Measurements from ENCODE around the gene LGALS7B. TPM values are rescaled to one million over a fixed set of nuclear protein-coding genes. Genes with fewer than 3 reads are reported as not detected.
A peak's percentile ranks its signal among the peaks of the same experiment; 100 is the strongest.

Gene LGALS7B
- total RNA-seq (2014; rRNA removed; shearing (Covaris generic)) (2.4 TPM in 1 of 2 replicates, not detected in the other), polyA plus RNA-seq (2016; fragmentation: Nextera tagmentation; extraction: Ambion mirVana) (6.6 and 8.6 TPM in 2 replicates)
- long read RNA-seq, partial matches to known transcripts, result 0 of 2 reads
- long read RNA-seq, other reads (novel, unspliced or antisense), result 1 of 2 reads

- peak; percentile 7 for DNase-seq (ENCODE audit: low spot score)
- H3F3A ChIP-seq (replicated peaks; ENCODE audit: low read depth), result no peaks in the 10 kb centered on the region
- no peak within 1 kb of the TSS for H3K4me2 ChIP-seq
- H3K27me3 ChIP-seq (ENCODE audit: insufficient read depth), result peaks cover 8% of the 10 kb centered on the region; the same call in 1 of the 2 replicates
- Mint-ChIP-seq H3K9me3 (no peaks in the 10 kb centered on the region; the same call in 2 of the 3 replicates), H3K27ac (no peak within 1 kb of the TSS), H3K36me3 (ENCODE audit: low read depth) (no peaks in the 10 kb centered on the region), H3K4me3 (no peak within 1 kb of the TSS), H3K27me3 (ENCODE audit: insufficient read depth, low read depth, poor library complexity) (peaks cover 15% of the 10 kb centered on the region), H3K4me1 (peaks cover 4% of the 10 kb centered on the region)
- no peaks in the 10 kb centered on the region for H3K79me2 ChIP-seq (replicated peaks; ENCODE audit: insufficient read depth)
- no peaks in the 10 kb centered on the region for H3K9me2 ChIP-seq (ENCODE audit: insufficient read depth)
- no peak for ATAC-seq
- 0 out of 2 replicates have a peak within 1 kb of the TSS, but pooled peaks have one; percentile 14 for H2AFZ ChIP-seq
- H3K4me3 ChIP-seq, result no peak within 1 kb of the TSS
- peaks cover 6% of the 10 kb centered on the region; the same call in 1 of the 2 replicates for H3K4me1 ChIP-seq (ENCODE audit: insufficient read depth)
- H3K27ac ChIP-seq (ENCODE audit: low read depth), result no peak within 1 kb of the TSS
- H3K36me3 ChIP-seq (ENCODE audit: insufficient read depth), result no peaks in the 10 kb centered on the region
- no peaks in the 10 kb centered on the region for H4K20me1 ChIP-seq (replicated peaks; ENCODE audit: insufficient read depth)
- no peak for TF ChIP-seq STAT1 (IDR thresholded peaks at IDR 0.05; ENCODE audit: unreplicated experiment)
- TF ChIP-seq REST (IDR thresholded peaks at IDR 0.05; ENCODE audit: unreplicated experiment), result no peak
- TF ChIP-seq ZNF462 (CRISPR knock-in tag; IDR thresholded peaks at IDR 0.05), result no peak
- TF ChIP-seq NANOG (IDR thresholded peaks at IDR 0.05; ENCODE audit: borderline replicate concordance), result no peak
- no peak for TF ChIP-seq JUNB (IDR thresholded peaks at IDR 0.05; ENCODE audit: unreplicated experiment)
- TF ChIP-seq POLR2AphosphoS5 (IDR thresholded peaks at IDR 0.05; ENCODE audit: low read depth), result no peak
- no peak for TF ChIP-seq ZNF331 (CRISPR knock-in tag; IDR thresholded peaks at IDR 0.05; ENCODE audit: low read depth)
- TF ChIP-seq CREB1 (CRISPR knock-in tag; IDR thresholded peaks at IDR 0.05; ENCODE audit: low read depth), result no peak
- no peak for TF ChIP-seq ZNF114 (CRISPR knock-in tag; IDR thresholded peaks at IDR 0.05)
Observed at GRCh38 chr19:38788478-38789243, at the start of gene LGALS7B. Gene LGALS7B, plus strand, starts transcription at chr19:38789200. Its CDS starts 27 bp downstream, at chr19:38789227.
